ENCODE measurements around the gene JMJD7. TPM values are rescaled to one million over a fixed set of nuclear protein-coding genes. Genes with fewer than 3 reads are reported as not detected.

The JMJD7 gene
- total RNA-seq, 1 experiment from 2014 or later, result 13.2 TPM

DNA sequence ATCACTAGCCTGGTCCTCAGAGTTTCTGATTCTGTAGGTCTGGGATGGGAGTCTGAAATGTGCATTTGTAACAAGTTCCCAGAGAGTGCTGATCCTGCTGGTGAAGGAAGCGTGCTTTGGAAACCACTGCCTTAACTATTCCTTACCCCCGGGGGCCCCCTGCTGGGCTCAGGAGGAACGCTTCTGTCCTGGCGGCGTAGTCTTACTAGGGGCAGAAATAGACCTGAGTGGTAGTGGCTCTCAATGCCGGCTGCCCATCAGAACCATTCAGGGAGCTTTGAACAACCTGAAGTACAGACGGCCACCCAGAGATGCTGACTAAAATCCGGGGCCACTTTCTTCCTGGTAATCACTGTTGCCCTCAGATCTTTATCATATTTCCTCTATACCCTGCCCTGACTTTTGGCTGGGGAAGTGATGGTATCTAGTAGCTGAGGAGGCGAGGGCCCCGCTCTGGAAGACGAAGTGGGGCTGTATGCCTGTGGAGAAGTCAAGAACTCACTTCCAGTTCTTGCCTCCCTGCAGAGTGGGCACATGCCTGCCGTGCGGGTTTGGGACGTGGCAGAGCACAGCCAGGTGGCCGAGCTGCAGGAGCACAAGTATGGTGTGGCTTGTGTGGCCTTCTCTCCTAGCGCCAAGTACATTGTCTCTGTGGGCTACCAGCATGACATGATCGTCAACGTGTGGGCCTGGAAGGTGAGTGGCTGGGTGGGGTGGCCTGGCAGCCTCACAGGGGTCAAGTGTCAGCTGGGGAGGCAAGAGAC, 16.3 kb upstream of the JMJD7 start:
- Histone ChIP-seq H3K36me3 (ENCODE audit: control insufficient read depth, insufficient read depth, low read length) (peaks cover 2% of the 10 kb centered on the region; the same call in 1 of the 2 replicates), H3K9me3 (ENCODE audit: control insufficient read depth, insufficient read depth, low read depth, low read length) (no peaks in the 10 kb centered on the region), H3K27ac (ENCODE audit: low read length) (no peak overlapping the region), H3K4me3 (ENCODE audit: low read depth in 2 of 2, low read length in 2 of 2) (no peak overlapping the region), H3K4me1 (ENCODE audit: control insufficient read depth, insufficient read depth, low read length) (no peaks in the 10 kb centered on the region; the same call in 1 of the 2 replicates), H3K27me3 (ENCODE audit: control insufficient read depth, insufficient read depth, low read length) (no peaks in the 10 kb centered on the region)
- TF ChIP-seq SIN3A (IDR thresholded peaks at IDR 0.05; ENCODE audit: borderline replicate concordance, insufficient read depth, low read depth, low read length) (no peak), POLR2AphosphoS5 (IDR thresholded peaks at IDR 0.05; ENCODE audit: low read depth, low read length) (no peak), TCF7L2 (IDR thresholded peaks at IDR 0.05; ENCODE audit: low read depth, low read length) (no peak)
- TF ChIP-seq, protein P1, sequence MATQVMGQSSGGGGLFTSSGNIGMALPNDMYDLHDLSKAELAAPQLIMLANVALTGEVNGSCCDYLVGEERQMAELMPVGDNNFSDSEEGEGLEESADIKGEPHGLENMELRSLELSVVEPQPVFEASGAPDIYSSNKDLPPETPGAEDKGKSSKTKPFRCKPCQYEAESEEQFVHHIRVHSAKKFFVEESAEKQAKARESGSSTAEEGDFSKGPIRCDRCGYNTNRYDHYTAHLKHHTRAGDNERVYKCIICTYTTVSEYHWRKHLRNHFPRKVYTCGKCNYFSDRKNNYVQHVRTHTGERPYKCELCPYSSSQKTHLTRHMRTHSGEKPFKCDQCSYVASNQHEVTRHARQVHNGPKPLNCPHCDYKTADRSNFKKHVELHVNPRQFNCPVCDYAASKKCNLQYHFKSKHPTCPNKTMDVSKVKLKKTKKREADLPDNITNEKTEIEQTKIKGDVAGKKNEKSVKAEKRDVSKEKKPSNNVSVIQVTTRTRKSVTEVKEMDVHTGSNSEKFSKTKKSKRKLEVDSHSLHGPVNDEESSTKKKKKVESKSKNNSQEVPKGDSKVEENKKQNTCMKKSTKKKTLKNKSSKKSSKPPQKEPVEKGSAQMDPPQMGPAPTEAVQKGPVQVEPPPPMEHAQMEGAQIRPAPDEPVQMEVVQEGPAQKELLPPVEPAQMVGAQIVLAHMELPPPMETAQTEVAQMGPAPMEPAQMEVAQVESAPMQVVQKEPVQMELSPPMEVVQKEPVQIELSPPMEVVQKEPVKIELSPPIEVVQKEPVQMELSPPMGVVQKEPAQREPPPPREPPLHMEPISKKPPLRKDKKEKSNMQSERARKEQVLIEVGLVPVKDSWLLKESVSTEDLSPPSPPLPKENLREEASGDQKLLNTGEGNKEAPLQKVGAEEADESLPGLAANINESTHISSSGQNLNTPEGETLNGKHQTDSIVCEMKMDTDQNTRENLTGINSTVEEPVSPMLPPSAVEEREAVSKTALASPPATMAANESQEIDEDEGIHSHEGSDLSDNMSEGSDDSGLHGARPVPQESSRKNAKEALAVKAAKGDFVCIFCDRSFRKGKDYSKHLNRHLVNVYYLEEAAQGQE (IDR thresholded peaks at IDR 0.05; ENCODE audit: insufficient read depth in 1 of 2, low read depth in 2 of 2, low read length in 1 of 2), result no peak
- TF ChIP-seq, protein P2, sequence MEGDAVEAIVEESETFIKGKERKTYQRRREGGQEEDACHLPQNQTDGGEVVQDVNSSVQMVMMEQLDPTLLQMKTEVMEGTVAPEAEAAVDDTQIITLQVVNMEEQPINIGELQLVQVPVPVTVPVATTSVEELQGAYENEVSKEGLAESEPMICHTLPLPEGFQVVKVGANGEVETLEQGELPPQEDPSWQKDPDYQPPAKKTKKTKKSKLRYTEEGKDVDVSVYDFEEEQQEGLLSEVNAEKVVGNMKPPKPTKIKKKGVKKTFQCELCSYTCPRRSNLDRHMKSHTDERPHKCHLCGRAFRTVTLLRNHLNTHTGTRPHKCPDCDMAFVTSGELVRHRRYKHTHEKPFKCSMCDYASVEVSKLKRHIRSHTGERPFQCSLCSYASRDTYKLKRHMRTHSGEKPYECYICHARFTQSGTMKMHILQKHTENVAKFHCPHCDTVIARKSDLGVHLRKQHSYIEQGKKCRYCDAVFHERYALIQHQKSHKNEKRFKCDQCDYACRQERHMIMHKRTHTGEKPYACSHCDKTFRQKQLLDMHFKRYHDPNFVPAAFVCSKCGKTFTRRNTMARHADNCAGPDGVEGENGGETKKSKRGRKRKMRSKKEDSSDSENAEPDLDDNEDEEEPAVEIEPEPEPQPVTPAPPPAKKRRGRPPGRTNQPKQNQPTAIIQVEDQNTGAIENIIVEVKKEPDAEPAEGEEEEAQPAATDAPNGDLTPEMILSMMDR (IDR thresholded peaks at IDR 0.05), result peak; percentile 93
- DNase-seq (ENCODE audit: low read depth, low spot score) (peak; percentile 60), ATAC-seq (peak; percentile 97)
- in situ Hi-C loops (cut with HindIII; ENCODE audit: low pct_unique_long_range_greater_than_20kb, low sequenced_read_pairs), result no loop called here
- ChIA-PET POLR2A (interaction anchor here (0.6 kb wide), 1 partner anchor 29 kb away, joined by 6 read pairs; no protein-coding TSS in a partner anchor), CTCF (interaction anchor here (0.6 to 1.9 kb wide), 4 partner anchors 38 to 251 kb away, joined by 3 to 20 read pairs (median 11); partner anchors contain the start of gene MAPKBP1)
- intact Hi-C loops (cut with micrococcal nuclease; ENCODE audit: unreplicated experiment), result loop anchor here (1.0 to 10.0 kb wide), 2 partner anchors 39 to 207 kb away; no protein-coding TSS in a partner anchor
- no TSS peak for BruUV-seq (replicated peaks)

DNA sequence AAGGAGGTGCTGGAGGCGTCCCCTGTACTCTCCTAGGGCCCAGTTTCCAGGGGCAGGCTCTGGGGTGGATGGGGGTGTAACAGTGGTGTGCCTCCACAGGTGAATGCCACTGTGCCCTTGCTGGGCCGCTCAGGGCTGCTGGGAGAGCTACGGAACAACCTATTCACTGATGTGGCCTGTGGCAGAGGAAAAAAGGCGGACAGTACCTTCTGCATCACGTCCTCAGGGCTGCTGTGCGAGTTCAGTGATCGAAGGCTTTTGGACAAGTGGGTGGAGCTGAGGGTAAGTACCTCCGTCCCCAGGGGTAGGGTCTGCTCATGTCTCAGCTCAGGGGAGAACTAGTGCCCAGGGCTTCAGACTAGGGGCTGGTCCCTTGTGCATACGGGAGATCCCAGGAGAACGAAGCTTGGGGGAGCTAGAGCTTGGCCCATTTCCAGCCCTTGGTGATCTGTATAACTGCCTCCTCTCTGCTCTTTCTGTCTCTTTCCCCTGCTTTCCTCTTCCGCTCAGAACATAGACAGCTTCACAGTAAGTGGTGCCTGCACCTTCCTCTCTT, 15.0 kb upstream of the JMJD7 start:
- TF ChIP-seq TCF7L2 (IDR thresholded peaks at IDR 0.05; ENCODE audit: low read depth, low read length) (no peak), POLR2AphosphoS5 (IDR thresholded peaks at IDR 0.05; ENCODE audit: low read depth, low read length) (no peak), SIN3A (IDR thresholded peaks at IDR 0.05; ENCODE audit: borderline replicate concordance, insufficient read depth, low read depth, low read length) (no peak)
- TF ChIP-seq, protein P1 (IDR thresholded peaks at IDR 0.05; ENCODE audit: insufficient read depth in 1 of 2, low read depth in 2 of 2, low read length in 1 of 2), result no peak
- TF ChIP-seq, protein P2 (IDR thresholded peaks at IDR 0.05), result no peak
- H3K27me3 ChIP-seq (ENCODE audit: control insufficient read depth, insufficient read depth, low read length), result no peaks in the 10 kb centered on the region
- H3K4me3 ChIP-seq (ENCODE audit: low read depth in 2 of 2, low read length in 2 of 2), result no peak overlapping the region
- DNase-seq (ENCODE audit: low read depth, low spot score), result no peak
- no TSS peak for BruUV-seq (replicated peaks)
- H3K27ac ChIP-seq (ENCODE audit: low read length), result no peak overlapping the region
- no peak for ATAC-seq
- no peaks in the 10 kb centered on the region for H3K9me3 ChIP-seq (ENCODE audit: control insufficient read depth, insufficient read depth, low read depth, low read length)
- CTCF ChIA-PET, result interaction anchor here (0.8 to 1.9 kb wide), 2 partner anchors 209 to 252 kb away, joined by 5 read pairs; no protein-coding TSS in a partner anchor
- in situ Hi-C loops (cut with HindIII; ENCODE audit: low pct_unique_long_range_greater_than_20kb, low sequenced_read_pairs) (no loop called here), intact Hi-C loops (cut with micrococcal nuclease; ENCODE audit: unreplicated experiment) (loop anchor here (10.0 kb wide), 1 partner anchor 208 kb away; no protein-coding TSS in a partner anchor)
- POLR2A ChIA-PET, result no interaction called here
- peaks cover 2% of the 10 kb centered on the region; the same call in 1 of the 2 replicates for H3K36me3 ChIP-seq (ENCODE audit: control insufficient read depth, insufficient read depth, low read length)
- H3K4me1 ChIP-seq (ENCODE audit: control insufficient read depth, insufficient read depth, low read length), result no peaks in the 10 kb centered on the region; the same call in 1 of the 2 replicates
